PC-3 (cell line): ENCODE measurements around the gene NIF3L1.

Source experiments
- CTCF ChIP-seq: fragments of 300-600 bp; sonication (generic); conservative IDR thresholded peaks from 2 replicates; pipeline ENCODE4 v1.5.1; 2017; ENCODE audit warnings: antibody characterized with exemption, low read depth, mild to moderate bottlenecking, low read length
- EZH2 ChIP-seq: fragments of 300-600 bp; sonication (generic); IDR thresholded peaks from one replicate; pipeline ENCODE4 v1.6.1; 2017; ENCODE audit warnings: antibody characterized with exemption, mild to moderate bottlenecking, low read length; ENCODE audit not compliant: unreplicated experiment

- TF ChIP-seq CTCF (no peak), EZH2 (no peak)
Observed at GRCh38 chr2:200943527-200944105, 54.4 kb downstream of the NIF3L1 start.
